Measurements from ENCODE around the gene PLCH1. TPM values are rescaled to one million over a fixed set of nuclear protein-coding genes. Genes with fewer than 3 reads are reported as not detected.

The PLCH1 gene
- total RNA-seq, 5 donors from 2014 or later (not counting 1 experiment from before 2014, with no cell fraction given) = 0.06 to 0.12 (median 0.09) TPM; not detected in 1

DNA sequence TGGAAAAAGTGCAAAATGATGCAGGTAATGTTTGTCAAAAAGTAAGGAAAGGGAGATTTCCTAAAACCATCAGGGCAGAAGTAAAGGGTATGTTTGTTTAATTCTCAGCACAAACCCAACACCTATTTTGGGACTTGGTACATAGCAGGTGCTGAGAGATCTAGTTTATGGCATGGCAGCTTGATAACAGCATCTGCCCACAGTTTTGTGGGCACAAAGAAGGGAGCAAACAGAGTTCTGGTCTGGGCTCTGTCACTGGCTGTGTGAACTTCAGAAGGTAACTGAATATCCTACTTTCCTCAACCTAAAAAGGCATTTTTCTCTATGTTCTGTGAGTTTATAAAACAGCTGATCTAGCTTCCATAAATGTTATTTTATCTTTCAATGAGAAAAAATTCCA, 141.6 kb downstream of the PLCH1 start:
- no peaks in the 10 kb centered on the region for H3K4me1 ChIP-seq (ENCODE audit: control insufficient read depth in 1 of 2, extremely low read depth in 1 of 2, insufficient read depth in 2 of 2, low read length in 2 of 2)
- H3K27me3 ChIP-seq (replicated peaks in 1 of 2; ENCODE audit: control insufficient read depth in 2 of 2, extremely low read depth in 1 of 2, insufficient read depth in 2 of 2, low read length in 1 of 2) = peaks cover 0 to 3% of the 10 kb centered on the region in 2 experiments
- no peak overlapping the region for H3K27ac Mint-ChIP-seq
- ATAC-seq (replicated peaks in 1 of 4) (no peak), DNase-seq (no peak)
- H3K27ac ChIP-seq (ENCODE audit: low read length) = no peak overlapping the region
- H3K27me3 Mint-ChIP-seq = peaks cover 0 to 7% of the 10 kb centered on the region in 2 donors
- no peak overlapping the region for H3K4me3 ChIP-seq (ENCODE audit: control insufficient read depth in 1 of 2, extremely low read depth in 1 of 2, low read length in 1 of 2)
- no peaks in the 10 kb centered on the region for H3K36me3 ChIP-seq (ENCODE audit: control insufficient read depth in 2 of 2, extremely low read depth in 1 of 2, insufficient read depth in 1 of 2, low read length in 1 of 2)
- no peaks in the 10 kb centered on the region for H3K9me3 Mint-ChIP-seq
- no peaks in the 10 kb centered on the region for H3K36me3 Mint-ChIP-seq
- H3K4me3 Mint-ChIP-seq = no peak overlapping the region
- no peaks in the 10 kb centered on the region for H3K9me3 ChIP-seq
- POLR2A ChIA-PET = no interaction called here
- CTCF ChIA-PET = interaction anchor here in 1 of 2 donors (0.6 kb wide), 1 partner anchor 38 kb away, joined by 3 read pairs; no protein-coding TSS in a partner anchor
- no peaks in the 10 kb centered on the region for H3K4me1 Mint-ChIP-seq

DNA sequence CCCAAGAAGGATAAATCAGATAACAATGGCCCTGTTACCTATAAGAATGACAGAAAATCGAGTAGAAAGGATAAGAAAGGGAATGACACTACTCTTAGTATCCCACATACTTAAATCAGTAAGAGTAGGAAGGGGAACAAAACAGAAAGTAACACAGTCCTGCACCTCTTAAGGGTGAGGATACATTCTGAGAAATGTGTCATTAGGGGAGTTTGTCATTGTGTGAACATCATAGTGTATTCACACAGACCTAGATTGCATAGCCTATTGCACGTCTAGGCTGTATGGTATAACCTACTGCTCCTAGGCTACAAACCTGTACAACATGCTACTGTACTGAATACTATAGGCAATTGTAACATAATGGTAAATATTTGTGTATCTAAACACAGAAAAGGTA, 142.6 kb downstream of the PLCH1 start:
- DNase-seq = no peak
- H3K4me3 ChIP-seq (ENCODE audit: control insufficient read depth in 1 of 2, extremely low read depth in 1 of 2, low read length in 1 of 2) = no peak overlapping the region
- H3K9me3 ChIP-seq = no peaks in the 10 kb centered on the region
- Mint-ChIP-seq H3K4me3 (no peak overlapping the region), H3K4me1 (no peaks in the 10 kb centered on the region), H3K9me3 (no peaks in the 10 kb centered on the region), H3K36me3 (no peaks in the 10 kb centered on the region), H3K27ac (no peak overlapping the region), H3K27me3 (peaks cover 0 to 7% of the 10 kb centered on the region in 2 donors)
- H3K27ac ChIP-seq (ENCODE audit: low read length) = no peak overlapping the region
- ChIA-PET POLR2A (no interaction called here), CTCF (no interaction called here)
- no CpG with 5 or more reads among the region's 2 CpGs for WGBS (ENCODE audit: insufficient coverage)
- no peaks in the 10 kb centered on the region for H3K4me1 ChIP-seq (ENCODE audit: control insufficient read depth in 1 of 2, extremely low read depth in 1 of 2, insufficient read depth in 2 of 2, low read length in 2 of 2)
- ATAC-seq (replicated peaks in 1 of 4) = no peak
- H3K36me3 ChIP-seq (ENCODE audit: control insufficient read depth in 2 of 2, extremely low read depth in 1 of 2, insufficient read depth in 1 of 2, low read length in 1 of 2) = no peaks in the 10 kb centered on the region
- H3K27me3 ChIP-seq (replicated peaks in 1 of 2; ENCODE audit: control insufficient read depth in 2 of 2, extremely low read depth in 1 of 2, insufficient read depth in 2 of 2, low read length in 1 of 2) = peaks cover 0 to under 1% of the 10 kb centered on the region in 2 experiments

DNA sequence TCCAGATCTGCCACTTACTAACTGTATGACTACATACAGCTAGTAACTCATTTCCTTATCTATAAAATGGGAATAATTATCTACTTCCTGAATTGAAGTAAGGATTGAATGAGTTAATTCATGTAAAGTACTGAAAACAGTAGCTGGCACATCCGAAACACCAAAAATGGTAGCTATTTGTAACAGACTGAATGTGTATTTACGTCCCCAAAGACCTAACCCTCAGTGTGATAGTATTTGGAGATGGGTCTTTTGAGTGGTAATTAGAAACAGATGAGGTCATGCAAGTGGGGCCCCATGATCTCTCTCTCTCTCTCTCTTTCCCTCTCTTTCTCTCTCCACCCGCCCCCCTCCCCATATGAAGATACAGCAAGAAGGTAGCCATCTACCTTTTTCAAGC, 146.2 kb downstream of the PLCH1 start:
- no peaks in the 10 kb centered on the region for H3K27me3 ChIP-seq (replicated peaks in 1 of 2; ENCODE audit: control insufficient read depth in 2 of 2, extremely low read depth in 1 of 2, insufficient read depth in 2 of 2, low read length in 1 of 2)
- ChIA-PET POLR2A (no interaction called here), CTCF (interaction anchor here in 1 of 2 donors (0.7 kb wide), 1 partner anchor 63 kb away, joined by 4 read pairs; no protein-coding TSS in a partner anchor)
- no peaks in the 10 kb centered on the region for H3K36me3 Mint-ChIP-seq
- H3K4me1 ChIP-seq (ENCODE audit: control insufficient read depth in 1 of 2, extremely low read depth in 1 of 2, insufficient read depth in 2 of 2, low read length in 2 of 2) = no peaks in the 10 kb centered on the region
- DNase-seq (no peak), ATAC-seq (replicated peaks in 1 of 4) (no peak)
- H3K27ac Mint-ChIP-seq = no peak overlapping the region
- no peaks in the 10 kb centered on the region for H3K9me3 Mint-ChIP-seq
- H3K4me3 Mint-ChIP-seq = no peak overlapping the region
- H3K27me3 Mint-ChIP-seq = peaks cover under 1% of the 10 kb centered on the region in 2 donors
- no peak overlapping the region for H3K27ac ChIP-seq (ENCODE audit: low read length)
- no peaks in the 10 kb centered on the region for H3K4me1 Mint-ChIP-seq
- WGBS (ENCODE audit: insufficient coverage) = no CpG with 5 or more reads among the region's 3 CpGs
- no peaks in the 10 kb centered on the region for H3K9me3 ChIP-seq
- no peak overlapping the region for H3K4me3 ChIP-seq (ENCODE audit: control insufficient read depth in 1 of 2, extremely low read depth in 1 of 2, low read length in 1 of 2)
- no peaks in the 10 kb centered on the region for H3K36me3 ChIP-seq (ENCODE audit: control insufficient read depth in 2 of 2, extremely low read depth in 1 of 2, insufficient read depth in 1 of 2, low read length in 1 of 2)

DNA sequence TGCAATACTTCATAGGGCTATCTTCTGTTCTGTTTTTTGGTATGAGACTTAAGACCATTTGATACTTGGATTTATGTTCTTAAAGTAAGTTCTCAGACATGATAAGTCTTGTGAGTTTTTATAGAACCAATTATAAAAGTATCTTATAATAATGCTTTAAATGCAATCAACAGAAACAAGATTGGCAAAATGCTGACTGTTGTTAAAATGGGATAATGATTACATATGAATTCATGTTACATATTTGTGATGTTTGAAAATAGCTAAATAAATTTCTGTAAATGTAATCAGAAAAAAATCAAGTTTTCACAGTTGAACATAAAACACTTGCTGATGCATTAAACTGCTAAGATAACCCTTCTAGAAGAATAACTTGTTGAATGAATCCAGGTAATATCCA, 148.3 kb downstream of the PLCH1 start:
- Mint-ChIP-seq H3K27me3 (peaks cover 3% of the 10 kb centered on the region in 2 donors), H3K27ac (no peak overlapping the region), H3K9me3 (no peaks in the 10 kb centered on the region), H3K4me1 (no peaks in the 10 kb centered on the region), H3K36me3 (no peaks in the 10 kb centered on the region), H3K4me3 (no peak overlapping the region)
- ChIA-PET POLR2A (no interaction called here), CTCF (no interaction called here)
- H3K27ac ChIP-seq (ENCODE audit: low read length) = no peak overlapping the region
- H3K36me3 ChIP-seq (ENCODE audit: control insufficient read depth in 2 of 2, extremely low read depth in 1 of 2, insufficient read depth in 1 of 2, low read length in 1 of 2) = no peaks in the 10 kb centered on the region
- ATAC-seq (replicated peaks in 1 of 4) (no peak), DNase-seq (no peak)
- no peaks in the 10 kb centered on the region for H3K4me1 ChIP-seq (ENCODE audit: control insufficient read depth in 1 of 2, extremely low read depth in 1 of 2, insufficient read depth in 2 of 2, low read length in 2 of 2)
- no peaks in the 10 kb centered on the region for H3K27me3 ChIP-seq (replicated peaks in 1 of 2; ENCODE audit: control insufficient read depth in 2 of 2, extremely low read depth in 1 of 2, insufficient read depth in 2 of 2, low read length in 1 of 2)
- no peak overlapping the region for H3K4me3 ChIP-seq (ENCODE audit: control insufficient read depth in 1 of 2, extremely low read depth in 1 of 2, low read length in 1 of 2)
- no peaks in the 10 kb centered on the region for H3K9me3 ChIP-seq

DNA sequence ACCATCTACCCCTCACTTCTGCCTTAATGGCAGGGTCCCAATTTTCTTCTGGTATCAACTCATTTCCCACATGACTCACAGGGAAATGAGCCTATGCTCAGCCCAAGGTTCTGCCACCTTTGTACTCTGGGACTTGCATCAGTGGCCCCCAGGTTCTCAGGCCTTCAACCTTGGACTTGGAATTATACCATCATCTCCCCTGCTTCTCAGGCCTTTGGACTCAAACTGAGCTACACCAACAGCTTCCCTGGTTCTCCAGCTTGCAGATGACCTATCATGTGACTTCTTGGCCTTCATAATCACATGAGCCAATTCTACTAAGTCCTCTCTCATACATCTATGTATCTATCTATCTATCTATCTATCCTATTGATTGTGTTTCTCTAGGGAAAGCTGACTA, 149.5 kb downstream of the PLCH1 start:
- Histone ChIP-seq H3K36me3 (ENCODE audit: control insufficient read depth in 2 of 2, extremely low read depth in 1 of 2, insufficient read depth in 1 of 2, low read length in 1 of 2) (no peaks in the 10 kb centered on the region), H3K27me3 (replicated peaks in 1 of 2; ENCODE audit: control insufficient read depth in 2 of 2, extremely low read depth in 1 of 2, insufficient read depth in 2 of 2, low read length in 1 of 2) (no peaks in the 10 kb centered on the region), H3K27ac (ENCODE audit: low read length) (no peak overlapping the region), H3K4me1 (ENCODE audit: control insufficient read depth in 1 of 2, extremely low read depth in 1 of 2, insufficient read depth in 2 of 2, low read length in 2 of 2) (no peaks in the 10 kb centered on the region), H3K9me3 (no peaks in the 10 kb centered on the region), H3K4me3 (ENCODE audit: control insufficient read depth in 1 of 2, extremely low read depth in 1 of 2, low read length in 1 of 2) (no peak overlapping the region)
- Mint-ChIP-seq H3K4me1 (no peaks in the 10 kb centered on the region), H3K9me3 (no peaks in the 10 kb centered on the region), H3K36me3 (no peaks in the 10 kb centered on the region), H3K4me3 (no peak overlapping the region), H3K27ac (no peak overlapping the region), H3K27me3 (peaks cover 3 to 7% of the 10 kb centered on the region in 2 donors)
- DNase-seq (no peak), ATAC-seq (replicated peaks in 1 of 4) (no peak)
- POLR2A ChIA-PET = no interaction called here
- CTCF ChIA-PET = no interaction called here

DNA sequence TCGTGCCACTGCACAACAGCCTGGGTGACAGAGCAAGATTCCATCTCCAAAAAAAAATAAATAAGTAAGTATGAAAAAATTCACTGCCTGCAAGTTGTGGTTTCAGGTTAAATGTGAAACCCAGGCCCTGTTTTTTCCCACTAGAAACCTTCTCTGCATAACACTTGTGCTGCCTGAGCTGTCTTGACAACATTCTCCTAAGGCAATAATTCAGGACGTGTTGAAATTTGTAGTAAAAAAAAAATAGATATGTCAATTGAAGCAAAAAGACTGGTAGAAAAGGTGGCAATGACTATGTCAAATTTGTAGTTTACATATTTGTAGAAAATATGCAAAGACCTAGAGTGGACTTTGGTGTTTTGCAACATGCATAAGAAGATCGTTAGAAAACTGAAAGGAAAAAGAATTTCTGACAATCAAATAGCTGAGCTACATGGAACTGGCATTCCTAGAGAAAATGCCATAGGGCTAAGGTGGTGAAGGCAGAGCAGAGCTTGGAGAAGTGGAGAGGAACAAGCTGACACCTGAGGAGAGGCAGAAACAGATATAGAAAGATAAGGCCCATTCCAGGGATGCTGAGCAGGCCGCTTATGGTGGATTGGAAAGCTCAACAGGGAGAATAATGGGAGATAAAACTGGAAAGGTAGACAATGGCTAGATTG, 150.2 kb downstream of the PLCH1 start:
- H3K4me1 Mint-ChIP-seq = no peaks in the 10 kb centered on the region
- no peak overlapping the region for H3K27ac Mint-ChIP-seq
- H3K27me3 Mint-ChIP-seq = peaks cover 3 to 7% of the 10 kb centered on the region in 2 donors
- DNase-seq (no peak), ATAC-seq (replicated peaks in 1 of 4) (no peak)
- no peak overlapping the region for H3K4me3 ChIP-seq (ENCODE audit: control insufficient read depth in 1 of 2, extremely low read depth in 1 of 2, low read length in 1 of 2)
- H3K36me3 ChIP-seq (ENCODE audit: control insufficient read depth in 2 of 2, extremely low read depth in 1 of 2, insufficient read depth in 1 of 2, low read length in 1 of 2) = no peaks in the 10 kb centered on the region
- H3K4me3 Mint-ChIP-seq = no peak overlapping the region
- no peaks in the 10 kb centered on the region for H3K27me3 ChIP-seq (replicated peaks in 1 of 2; ENCODE audit: control insufficient read depth in 2 of 2, extremely low read depth in 1 of 2, insufficient read depth in 2 of 2, low read length in 1 of 2)
- H3K27ac ChIP-seq (ENCODE audit: low read length) = no peak overlapping the region
- H3K9me3 ChIP-seq = no peaks in the 10 kb centered on the region
- H3K4me1 ChIP-seq (ENCODE audit: control insufficient read depth in 1 of 2, extremely low read depth in 1 of 2, insufficient read depth in 2 of 2, low read length in 2 of 2) = no peaks in the 10 kb centered on the region
- no peaks in the 10 kb centered on the region for H3K9me3 Mint-ChIP-seq
- H3K36me3 Mint-ChIP-seq = no peaks in the 10 kb centered on the region
- WGBS (ENCODE audit: insufficient coverage) = 90% methylated on average over 3 of the region's 4 CpGs
- ChIA-PET POLR2A (no interaction called here), CTCF (no interaction called here)

DNA sequence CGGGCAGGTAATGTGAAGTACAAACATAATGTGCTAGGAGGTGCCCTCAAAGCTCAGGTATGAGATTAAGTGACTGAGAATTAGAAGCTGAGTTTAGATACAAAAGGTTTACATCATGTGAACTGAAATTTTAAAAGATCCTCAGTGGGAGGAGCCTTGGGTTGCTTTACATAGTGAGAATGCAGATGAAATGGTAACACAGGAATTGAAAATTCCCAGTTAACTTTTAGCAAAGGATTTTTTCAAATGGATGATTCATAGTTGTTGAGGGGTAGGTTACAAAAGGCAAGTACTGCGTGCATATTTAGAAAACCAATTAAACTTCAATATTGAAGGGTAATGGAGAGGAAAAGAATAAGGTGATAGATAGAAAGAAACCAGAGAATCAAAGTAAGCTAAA, 157.3 kb downstream of the PLCH1 start:
- no peak overlapping the region for H3K4me3 Mint-ChIP-seq
- peaks cover 1 to 3% of the 10 kb centered on the region in 2 donors for H3K27me3 Mint-ChIP-seq
- Histone ChIP-seq H3K4me3 (ENCODE audit: control insufficient read depth in 1 of 2, extremely low read depth in 1 of 2, low read length in 1 of 2) (no peak overlapping the region), H3K27ac (ENCODE audit: low read length) (no peak overlapping the region), H3K36me3 (ENCODE audit: control insufficient read depth in 2 of 2, extremely low read depth in 1 of 2, insufficient read depth in 1 of 2, low read length in 1 of 2) (no peaks in the 10 kb centered on the region), H3K9me3 (no peaks in the 10 kb centered on the region), H3K4me1 (ENCODE audit: control insufficient read depth in 1 of 2, extremely low read depth in 1 of 2, insufficient read depth in 2 of 2, low read length in 2 of 2) (peaks cover 0 to 4% of the 10 kb centered on the region in 2 experiments), H3K27me3 (replicated peaks in 1 of 2; ENCODE audit: control insufficient read depth in 2 of 2, extremely low read depth in 1 of 2, insufficient read depth in 2 of 2, low read length in 1 of 2) (no peaks in the 10 kb centered on the region)
- ChIA-PET CTCF (no interaction called here), POLR2A (no interaction called here)
- peaks cover 0 to 5% (median 0%) of the 10 kb centered on the region in 3 donors for H3K4me1 Mint-ChIP-seq
- DNase-seq = no peak
- H3K27ac Mint-ChIP-seq = no peak overlapping the region
- 71% methylated on average over 1 of the region's 2 CpGs for WGBS (ENCODE audit: insufficient coverage)
- no peaks in the 10 kb centered on the region for H3K9me3 Mint-ChIP-seq
- H3K36me3 Mint-ChIP-seq = no peaks in the 10 kb centered on the region
- ATAC-seq (replicated peaks in 1 of 4) = no peak
